OCI-LY7 (cell line): ENCODE measurements around the gene ZDHHC22.

Source experiments
- CTCF ChIP-seq: fragments of 200-600 bp; sonication (generic); conservative IDR thresholded peaks from 2 replicates; pipeline ENCODE4 v1.5.1; 2014; ENCODE audit warnings: mild to moderate bottlenecking, antibody characterized with exemption, low read length, moderate library complexity, mixed read lengths
- EZH2phosphoT487 ChIP-seq: fragments of 200-600 bp; sonication (generic); IDR thresholded peaks from 2 replicates; pipeline ENCODE4 v1.6.1; 2018; ENCODE audit warnings: low read depth, borderline replicate concordance, mild to moderate bottlenecking, mixed run types, antibody characterized with exemption, low read length, moderate library complexity, mixed read lengths

DNA sequence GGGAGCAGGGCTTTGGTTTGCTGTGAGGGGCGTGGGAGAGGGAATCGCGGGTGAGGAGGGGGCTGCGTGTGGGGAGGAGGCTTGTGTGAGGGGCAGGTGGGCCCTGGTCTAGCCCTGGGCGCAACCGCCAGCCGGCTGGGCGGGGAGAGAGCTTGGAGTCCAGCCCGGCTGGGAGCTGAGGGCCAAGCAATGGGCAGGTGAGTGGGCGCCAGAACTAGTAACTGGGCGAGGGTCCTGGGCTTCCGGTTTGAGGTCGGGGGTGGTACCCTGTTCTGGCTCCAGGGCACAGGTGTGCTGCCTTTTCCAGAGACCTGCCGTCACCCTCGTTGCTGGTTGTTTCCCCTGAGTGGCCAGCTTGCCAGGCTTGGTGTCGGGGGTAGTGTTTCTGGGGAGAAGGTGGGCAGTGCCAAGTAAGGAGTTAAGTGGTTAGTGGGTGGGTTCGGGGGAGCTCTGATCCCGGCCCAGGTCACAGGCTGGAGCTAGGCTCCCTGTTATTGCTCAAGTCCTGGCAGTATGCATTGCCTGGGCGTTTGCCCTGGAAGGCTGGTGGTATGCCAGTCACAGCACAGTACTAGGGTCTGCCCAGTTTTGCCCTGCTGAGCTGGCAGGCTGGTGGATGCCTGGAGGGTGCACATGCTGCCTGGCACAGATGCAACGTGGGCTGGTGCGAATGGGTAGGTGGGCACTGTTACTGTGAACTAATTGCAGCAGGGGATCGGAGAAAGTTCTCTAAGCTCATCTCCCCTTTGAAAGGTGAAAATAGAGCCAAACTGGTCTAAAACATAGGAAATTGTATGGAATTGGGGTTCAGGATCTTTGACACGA is 42.9 kb downstream of the ZDHHC22 start:
- no peak for TF ChIP-seq CTCF
- TF ChIP-seq EZH2phosphoT487 = no peak
